ENCODE measurements around the gene RPS8.
A peak's percentile ranks its signal among the peaks of the same experiment; 100 is the strongest.

The RPS8 gene

GRCh38 chr1:44775078-44775929 is at the start of gene RPS8 (continued):
- peak; percentile 85; the same call in 1 of the 2 replicates for TF ChIP-seq HOXD13 (CRISPR knock-in tag; IDR thresholded peaks at IDR 0.05; ENCODE audit: borderline replicate concordance)
- 0 out of 2 replicates have a peak, but pooled peaks have one; percentile 27 for TF ChIP-seq ZNF792 (tag by site-specific recombination; IDR thresholded peaks at IDR 0.05)
- TF ChIP-seq ZNF433 (tag by site-specific recombination; IDR thresholded peaks at IDR 0.05; ENCODE audit: low read depth): no peak
- TF ChIP-seq ZNF211 (tag by site-specific recombination; IDR thresholded peaks at IDR 0.05; ENCODE audit: low read depth): no peak
- TF ChIP-seq KLF10 (tag by site-specific recombination; IDR thresholded peaks at IDR 0.05): peak; percentile 85
- no peak for TF ChIP-seq IKZF3 (tag by site-specific recombination; IDR thresholded peaks at IDR 0.05)
- TF ChIP-seq ZNF560 (tag by site-specific recombination; IDR thresholded peaks at IDR 0.05; ENCODE audit: borderline replicate concordance): no peak
- TF ChIP-seq ZNF391 (tag by site-specific recombination; IDR thresholded peaks at IDR 0.05; ENCODE audit: borderline replicate concordance, low read depth): peak; percentile 94; the same call in 1 of the 2 replicates
- TF ChIP-seq HOXC10 (CRISPR knock-in tag; IDR thresholded peaks at IDR 0.05): no peak
- no peak for TF ChIP-seq ZNF138 (tag by site-specific recombination; IDR thresholded peaks at IDR 0.05; ENCODE audit: borderline replicate concordance)
- peak; percentile 94 for TF ChIP-seq KLF8 (tag by site-specific recombination; IDR thresholded peaks at IDR 0.05)
- TF ChIP-seq ZBTB6 (tag by site-specific recombination; IDR thresholded peaks at IDR 0.05): no peak
- peak; percentile 92; the same call in 1 of the 2 replicates for TF ChIP-seq ZSCAN30 (tag by site-specific recombination; IDR thresholded peaks at IDR 0.05)
- no peak for TF ChIP-seq OSR2 (tag by site-specific recombination; IDR thresholded peaks at IDR 0.05)
- TF ChIP-seq ZBTB44 (tag by site-specific recombination; IDR thresholded peaks at IDR 0.05): no peak
- peak; percentile 91 for TF ChIP-seq SP3 (tag by site-specific recombination; IDR thresholded peaks at IDR 0.05)
- peak; percentile 43; the same call in 1 of the 2 replicates for TF ChIP-seq ZNF362 (tag by site-specific recombination; IDR thresholded peaks at IDR 0.05)
- no peak for TF ChIP-seq ZNF292 (tag by site-specific recombination; IDR thresholded peaks at IDR 0.05; ENCODE audit: borderline replicate concordance, low read depth)
- TF ChIP-seq OVOL3 (tag by site-specific recombination; IDR thresholded peaks at IDR 0.05): no peak
- TF ChIP-seq ZBTB7A (tag by site-specific recombination; IDR thresholded peaks at IDR 0.05; ENCODE audit: low read depth): peak; percentile 99
- no peak for TF ChIP-seq ZFP41 (tag by site-specific recombination; IDR thresholded peaks at IDR 0.05; ENCODE audit: borderline replicate concordance)
- peak; percentile 67; the same call in 1 of the 2 replicates for TF ChIP-seq ZBTB48 (tag by site-specific recombination; IDR thresholded peaks at IDR 0.05)
- TF ChIP-seq SCRT1 (tag by site-specific recombination; IDR thresholded peaks at IDR 0.05; ENCODE audit: borderline replicate concordance): no peak
- no peak for TF ChIP-seq ZNF274 (IDR thresholded peaks at IDR 0.05; ENCODE audit: low read length)
- no peak for TF ChIP-seq ZNF274 (tag by site-specific recombination; IDR thresholded peaks at IDR 0.05; ENCODE audit: borderline replicate concordance)
- 0 out of 2 replicates have a peak, but pooled peaks have one; percentile 30 for TF ChIP-seq PBX3 (CRISPR knock-in tag; IDR thresholded peaks at IDR 0.05)
- no peak for TF ChIP-seq AEBP2 (tag by site-specific recombination; IDR thresholded peaks at IDR 0.05; ENCODE audit: borderline replicate concordance)
- peak; percentile 86; the same call in 1 of the 2 replicates for TF ChIP-seq BCL11A (tag by site-specific recombination; IDR thresholded peaks at IDR 0.05; ENCODE audit: low read depth)
- TF ChIP-seq ZNF747 (tag by site-specific recombination; IDR thresholded peaks at IDR 0.05): no peak
- peak; percentile 90 for TF ChIP-seq SP7 (tag by site-specific recombination; IDR thresholded peaks at IDR 0.05)
- peak; percentile 87 for TF ChIP-seq GLIS2 (tag by site-specific recombination; IDR thresholded peaks at IDR 0.05)
- no peak for TF ChIP-seq ZNF155 (tag by site-specific recombination; IDR thresholded peaks at IDR 0.05)

All from HEK293 (cell line).